HepG2 (cell line): ENCODE measurements around the gene TULP4. TPM values are rescaled to one million over a fixed set of nuclear protein-coding genes. Genes with fewer than 3 reads are reported as not detected.

ENCODE experiments used
- ATAC-seq: fragments of 200-7000 bp; cut with Tn5 transposase; 3 replicates; pipeline ENCODE4 v1.9.1; 2020; ENCODE audit warnings: mild to moderate bottlenecking, moderate library complexity
- BruUV-seq: library from RNA; stranded (reverse); fragments of 400-500 nt; replicated peaks from 2 replicates; lab custom pipeline; 2021; lab: Mats Ljungman, UMichigan
- CTCF ChIA-PET: fragments of 300-600 bp; formaldehyde crosslinking; extraction: SDS; loops from one replicate; lab custom pipeline; 2021; ENCODE audit warnings: low total read pairs, inconsistent platforms, low intra/inter-chr PET ratio; lab: Yijun Ruan, JAX
- POLR2A ChIA-PET: fragments of 350-600 bp; sonication (Branson Sonifier 250); formaldehyde crosslinking; loops from one replicate; lab custom pipeline; 2020; ENCODE audit warnings: antibody characterized with exemption, inconsistent platforms; lab: Yijun Ruan, JAX
- DNase-seq: peaks from one replicate; pipeline ENCODE4 v3.0.0-alpha.2; 2015; ENCODE audit warnings: low spot score
- FAIRE-seq: peaks from 3 replicates; lab custom pipeline; 2011; peaks lifted over from hg19 to GRCh38; lab: Jason Lieb, UNC
- H2AFZ ChIP-seq: one replicate; pipeline ENCODE4 v1.6.1; 2011; ENCODE audit warnings: low read length, inconsistent platforms
- H3K27ac ChIP-seq: fragments of 300-600 bp; 3 replicates; pipeline ENCODE4 v1.8.0; 2011; ENCODE audit warnings: mixed run types, mild to moderate bottlenecking, mixed read lengths, low read length, inconsistent platforms; ENCODE audit not compliant: insufficient read depth; ENCODE audit errors: extremely low read length
- H3K27me3 ChIP-seq, 2 experiments: fragments of 200-600 bp in 1 of 2; 2 replicates in 1 of 2; 3 replicates in 1 of 2; pipeline versions ENCODE4 v1.6.0 to v1.8.0; 2011; ENCODE audit warnings: low read length in 2 of 2, mild to moderate bottlenecking in 2 of 2, moderate library complexity in 2 of 2, inconsistent platforms in 1 of 2; ENCODE audit not compliant: insufficient read depth in 2 of 2, control insufficient read depth in 1 of 2
- H3K36me3 ChIP-seq, 2 experiments: fragments of 200-600 bp in 1 of 2; replicated peaks in 1 of 2; 2 replicates in 1 of 2; 3 replicates in 1 of 2; pipeline versions ENCODE4 v1.5.1 to v1.8.0; 2011; ENCODE audit warnings: low read length in 2 of 2, inconsistent platforms in 1 of 2; ENCODE audit not compliant: insufficient read depth in 2 of 2, control insufficient read depth in 1 of 2
- H3K4me1 ChIP-seq: 2 replicates; pipeline ENCODE4 v1.5.1; 2012; ENCODE audit warnings: low read length, inconsistent platforms; ENCODE audit not compliant: insufficient read depth
- H3K4me2 ChIP-seq: 2 replicates; pipeline ENCODE4 v1.6.0; 2011; ENCODE audit warnings: low read depth, low read length, inconsistent platforms
- H3K4me3 ChIP-seq, 3 experiments: fragments of 200-600 bp in 1 of 3; sonication (generic), shearing (Covaris generic) in 1 of 3; replicated peaks in 1 of 3; 2 replicates each; pipeline ENCODE4 v1.5.1; 2011 to 2016; ENCODE audit warnings: low read length in 3 of 3, inconsistent platforms in 2 of 3, low read depth in 2 of 3, mild to moderate bottlenecking in 2 of 3, control low read depth in 1 of 3, mixed read lengths in 1 of 3; ENCODE audit not compliant: insufficient read depth in 1 of 3
- H3K79me2 ChIP-seq: one replicate; pipeline ENCODE4 v1.6.1; 2011; ENCODE audit warnings: low read length, inconsistent platforms; ENCODE audit not compliant: insufficient read depth
- H3K9ac ChIP-seq: 2 replicates; pipeline ENCODE4 v1.6.0; 2011; ENCODE audit warnings: mild to moderate bottlenecking, low read depth, low read length, inconsistent platforms; ENCODE audit not compliant: insufficient read depth
- H3K9me3 ChIP-seq: 2 replicates; pipeline ENCODE4 v1.5.1; 2012; ENCODE audit warnings: mild to moderate bottlenecking, low read length
- H4K20me1 ChIP-seq: 2 replicates; pipeline ENCODE4 v1.6.0; 2011; ENCODE audit warnings: inconsistent platforms, mild to moderate bottlenecking, low read length, moderate library complexity; ENCODE audit not compliant: insufficient read depth
- ATF5 ChIP-seq: sonication (generic); formaldehyde crosslinking; IDR thresholded peaks from 2 replicates; pipeline ENCODE4 v1.4.0; 2020; ENCODE audit warnings: mild to moderate bottlenecking, low read depth, missing genetic modification reagents
- CSRNP1 ChIP-seq: sonication (generic); formaldehyde crosslinking; IDR thresholded peaks from 2 replicates; pipeline ENCODE4 v1.8.1; 2023; ENCODE audit warnings: mild to moderate bottlenecking, missing genetic modification reagents
- WGBS: methylation state at CpG from one replicate; pipeline ENCODE4 v1.1.6; 2017; ENCODE audit warnings: low lambda C conversion rate; 5-methylcytosine and 5-hydroxymethylcytosine counted together
- in situ Hi-C: cut with HindIII; loops from 2 replicates; pipeline ENCODE4 v1.10.0; 2017; ENCODE audit warnings: low pct_unique_long_range_greater_than_20kb; ENCODE audit not compliant: extremely low pct_ligation_motif_present
- intact Hi-C: fragments of 100-400 bp; cut with micrococcal nuclease; formaldehyde crosslinking; loops from one replicate; pipeline ENCODE4 v1.10.0; 2022; ENCODE audit not compliant: unreplicated experiment
- polyA plus RNA-seq, 8 experiments: library from polyadenylated mRNA; depleted of rRNA in 3 of 8; stranded (reverse) in 7 of 8; unstranded in 1 of 8; fragments of >200 nt; fragmentation: Illumina TruSeq in 4 of 8; extraction: Trizol in 4 of 8; gene quantifications; 2 replicates each; pipeline versions ENCODE4 v1.2.1 to v1.2.3, GENCODE V29; 2011 to 2016; ENCODE audit warnings: low read depth in 4 of 8, missing spikeins in 1 of 8, mixed read lengths in 1 of 8; ENCODE audit not compliant: insufficient read depth in 1 of 8
- total RNA-seq, 5 experiments: library from RNA; depleted of rRNA; stranded (reverse); fragments of >200 nt; fragmentation: Illumina TruSeq; extraction: Trizol; gene quantifications; 2 replicates each; pipeline ENCODE4 v1.2.3, GENCODE V29; 2016; ENCODE audit warnings: low read depth in 1 of 5
- TF ChIP-seq, protein P1 (sequence below): sonication (generic); formaldehyde crosslinking; IDR thresholded peaks from 2 replicates; pipeline ENCODE4 v1.4.0; 2020; ENCODE audit warnings: mild to moderate bottlenecking, missing genetic modification reagents
- TF ChIP-seq, protein P2 (sequence below): sonication (generic); formaldehyde crosslinking; IDR thresholded peaks from 2 replicates; pipeline ENCODE4 v1.4.0; 2020; ENCODE audit warnings: missing genetic modification reagents, mild to moderate bottlenecking, borderline replicate concordance

TULP4 gene
- total and polyA plus RNA-seq, 2 of the 13 experiments (the other 11 are each of a cell fraction or from before 2014, with no cell fraction given): 21.1 to 122 TPM

GRCh38 chr6:158388727-158389126, 76.5 kb downstream of the TULP4 start:
- BruUV-seq: no TSS peak
- FAIRE-seq (no peak), ATAC-seq (no peak), DNase-seq (no peak)
- no peak overlapping the region for H3K9ac ChIP-seq
- in situ Hi-C loops (loop anchor here (5.0 kb wide), 1 partner anchor 156 kb away; no protein-coding TSS in a partner anchor), intact Hi-C loops (loop anchor here (5.0 to 10.0 kb wide), 2 partner anchors 46 to 64 kb away; no protein-coding TSS in a partner anchor)
- no peaks in the 10 kb centered on the region for H4K20me1 ChIP-seq
- H3K4me3 ChIP-seq: no peak overlapping the region
- no peaks in the 10 kb centered on the region for H3K27me3 ChIP-seq
- H3K4me1 ChIP-seq: peaks cover 8% of the 10 kb centered on the region; the same call in 1 of the 2 replicates
- H3K79me2 ChIP-seq: peaks cover 6% of the 10 kb centered on the region
- 91% methylated on average over 2 of the region's 2 CpGs for WGBS
- H3K9me3 ChIP-seq: peaks cover 20% of the 10 kb centered on the region
- TF ChIP-seq CSRNP1 (CRISPR knock-in tag): no peak
- TF ChIP-seq, protein P1, sequence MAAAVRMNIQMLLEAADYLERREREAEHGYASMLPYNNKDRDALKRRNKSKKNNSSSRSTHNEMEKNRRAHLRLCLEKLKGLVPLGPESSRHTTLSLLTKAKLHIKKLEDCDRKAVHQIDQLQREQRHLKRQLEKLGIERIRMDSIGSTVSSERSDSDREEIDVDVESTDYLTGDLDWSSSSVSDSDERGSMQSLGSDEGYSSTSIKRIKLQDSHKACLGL (CRISPR knock-in tag): no peak
- no peak for TF ChIP-seq ATF5
- TF ChIP-seq, protein P2, sequence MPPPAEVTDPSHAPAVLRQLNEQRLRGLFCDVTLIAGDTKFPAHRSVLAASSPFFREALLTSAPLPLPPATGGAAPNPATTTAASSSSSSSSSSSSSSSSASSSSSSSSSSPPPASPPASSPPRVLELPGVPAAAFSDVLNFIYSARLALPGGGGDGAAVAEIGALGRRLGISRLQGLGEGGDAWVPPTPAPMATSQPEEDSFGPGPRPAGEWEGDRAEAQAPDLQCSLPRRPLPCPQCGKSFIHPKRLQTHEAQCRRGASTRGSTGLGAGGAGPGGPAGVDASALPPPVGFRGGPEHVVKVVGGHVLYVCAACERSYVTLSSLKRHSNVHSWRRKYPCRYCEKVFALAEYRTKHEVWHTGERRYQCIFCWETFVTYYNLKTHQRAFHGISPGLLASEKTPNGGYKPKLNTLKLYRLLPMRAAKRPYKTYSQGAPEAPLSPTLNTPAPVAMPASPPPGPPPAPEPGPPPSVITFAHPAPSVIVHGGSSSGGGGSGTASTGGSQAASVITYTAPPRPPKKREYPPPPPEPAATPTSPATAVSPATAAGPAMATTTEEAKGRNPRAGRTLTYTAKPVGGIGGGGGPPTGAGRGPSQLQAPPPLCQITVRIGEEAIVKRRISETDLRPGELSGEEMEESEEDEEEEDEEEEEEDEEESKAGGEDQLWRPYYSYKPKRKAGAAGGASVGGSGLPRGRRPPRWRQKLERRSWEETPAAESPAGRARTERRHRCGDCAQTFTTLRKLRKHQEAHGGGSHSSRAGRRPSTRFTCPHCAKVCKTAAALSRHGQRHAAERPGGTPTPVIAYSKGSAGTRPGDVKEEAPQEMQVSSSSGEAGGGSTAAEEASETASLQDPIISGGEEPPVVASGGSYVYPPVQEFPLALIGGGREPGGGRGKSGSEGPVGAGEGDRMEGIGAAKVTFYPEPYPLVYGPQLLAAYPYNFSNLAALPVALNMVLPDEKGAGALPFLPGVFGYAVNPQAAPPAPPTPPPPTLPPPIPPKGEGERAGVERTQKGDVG (CRISPR knock-in tag): no peak
- no peak overlapping the region for H2AFZ ChIP-seq
- no peak overlapping the region for H3K4me2 ChIP-seq
- H3K36me3 ChIP-seq: 0 out of 5 replicates have a peak, but pooled peaks cover 0 to 2% of the 10 kb centered on the region in 2 experiments
- POLR2A ChIA-PET: no interaction called here
- H3K27ac ChIP-seq: no peak overlapping the region
- CTCF ChIA-PET: no interaction called here
